Mammary epithelial cell (primary cell): Measurements from ENCODE around the gene MYPOP.

Source experiments
- EZH2 ChIP-seq: IDR thresholded peaks from 2 replicates; pipeline ENCODE4 v1.6.1; 2012; ENCODE audit warnings: low read length, inconsistent platforms, borderline replicate concordance
- TF ChIP-seq, protein P1 (sequence below), 2 donors: IDR thresholded peaks in 1 of 2; conservative IDR thresholded peaks in 1 of 2; 2 replicates each; pipeline ENCODE4 v1.5.1; 2011 to 2012; ENCODE audit warnings: inconsistent platforms in 2 of 2, low read length in 2 of 2, mild to moderate bottlenecking in 2 of 2, control low read depth in 1 of 2, low read depth in 1 of 2; ENCODE audit not compliant: insufficient read depth in 1 of 2; ENCODE audit errors: extremely low read depth in 1 of 2

GRCh38 chr19:45947926-45948325 is 45.5 kb upstream of the MYPOP start:
- TF ChIP-seq, protein P1, sequence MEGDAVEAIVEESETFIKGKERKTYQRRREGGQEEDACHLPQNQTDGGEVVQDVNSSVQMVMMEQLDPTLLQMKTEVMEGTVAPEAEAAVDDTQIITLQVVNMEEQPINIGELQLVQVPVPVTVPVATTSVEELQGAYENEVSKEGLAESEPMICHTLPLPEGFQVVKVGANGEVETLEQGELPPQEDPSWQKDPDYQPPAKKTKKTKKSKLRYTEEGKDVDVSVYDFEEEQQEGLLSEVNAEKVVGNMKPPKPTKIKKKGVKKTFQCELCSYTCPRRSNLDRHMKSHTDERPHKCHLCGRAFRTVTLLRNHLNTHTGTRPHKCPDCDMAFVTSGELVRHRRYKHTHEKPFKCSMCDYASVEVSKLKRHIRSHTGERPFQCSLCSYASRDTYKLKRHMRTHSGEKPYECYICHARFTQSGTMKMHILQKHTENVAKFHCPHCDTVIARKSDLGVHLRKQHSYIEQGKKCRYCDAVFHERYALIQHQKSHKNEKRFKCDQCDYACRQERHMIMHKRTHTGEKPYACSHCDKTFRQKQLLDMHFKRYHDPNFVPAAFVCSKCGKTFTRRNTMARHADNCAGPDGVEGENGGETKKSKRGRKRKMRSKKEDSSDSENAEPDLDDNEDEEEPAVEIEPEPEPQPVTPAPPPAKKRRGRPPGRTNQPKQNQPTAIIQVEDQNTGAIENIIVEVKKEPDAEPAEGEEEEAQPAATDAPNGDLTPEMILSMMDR (conservative IDR thresholded peaks at IDR 0.05 in 1 of 2, IDR thresholded peaks at IDR 0.05 in 1 of 2; ENCODE audit: extremely low read depth in 1 of 2, insufficient read depth in 1 of 2, low read depth in 1 of 2, low read length in 2 of 2) = no peak
- no peak for TF ChIP-seq EZH2
